ENCODE measurements around the gene TMCC3.

Gene TMCC3

GRCh38 chr12:94588346-94588745 lies 62.0 kb downstream of the TMCC3 start:
- Mint-ChIP-seq H3K9me3 (no peaks in the 10 kb centered on the region), H3K4me1 (peaks cover 66% of the 10 kb centered on the region), H3K36me3 (ENCODE audit: low read depth) (peaks cover 46% of the 10 kb centered on the region), H3K27me3 (ENCODE audit: low read depth, poor library complexity) (no peaks in the 10 kb centered on the region), H3K27ac (peak overlapping the region; percentile 64), H3K4me3 (no peak overlapping the region)
- DNase-seq, result no peak
- TF ChIP-seq, protein P1, sequence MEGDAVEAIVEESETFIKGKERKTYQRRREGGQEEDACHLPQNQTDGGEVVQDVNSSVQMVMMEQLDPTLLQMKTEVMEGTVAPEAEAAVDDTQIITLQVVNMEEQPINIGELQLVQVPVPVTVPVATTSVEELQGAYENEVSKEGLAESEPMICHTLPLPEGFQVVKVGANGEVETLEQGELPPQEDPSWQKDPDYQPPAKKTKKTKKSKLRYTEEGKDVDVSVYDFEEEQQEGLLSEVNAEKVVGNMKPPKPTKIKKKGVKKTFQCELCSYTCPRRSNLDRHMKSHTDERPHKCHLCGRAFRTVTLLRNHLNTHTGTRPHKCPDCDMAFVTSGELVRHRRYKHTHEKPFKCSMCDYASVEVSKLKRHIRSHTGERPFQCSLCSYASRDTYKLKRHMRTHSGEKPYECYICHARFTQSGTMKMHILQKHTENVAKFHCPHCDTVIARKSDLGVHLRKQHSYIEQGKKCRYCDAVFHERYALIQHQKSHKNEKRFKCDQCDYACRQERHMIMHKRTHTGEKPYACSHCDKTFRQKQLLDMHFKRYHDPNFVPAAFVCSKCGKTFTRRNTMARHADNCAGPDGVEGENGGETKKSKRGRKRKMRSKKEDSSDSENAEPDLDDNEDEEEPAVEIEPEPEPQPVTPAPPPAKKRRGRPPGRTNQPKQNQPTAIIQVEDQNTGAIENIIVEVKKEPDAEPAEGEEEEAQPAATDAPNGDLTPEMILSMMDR (IDR thresholded peaks at IDR 0.05), result no peak

DNA sequence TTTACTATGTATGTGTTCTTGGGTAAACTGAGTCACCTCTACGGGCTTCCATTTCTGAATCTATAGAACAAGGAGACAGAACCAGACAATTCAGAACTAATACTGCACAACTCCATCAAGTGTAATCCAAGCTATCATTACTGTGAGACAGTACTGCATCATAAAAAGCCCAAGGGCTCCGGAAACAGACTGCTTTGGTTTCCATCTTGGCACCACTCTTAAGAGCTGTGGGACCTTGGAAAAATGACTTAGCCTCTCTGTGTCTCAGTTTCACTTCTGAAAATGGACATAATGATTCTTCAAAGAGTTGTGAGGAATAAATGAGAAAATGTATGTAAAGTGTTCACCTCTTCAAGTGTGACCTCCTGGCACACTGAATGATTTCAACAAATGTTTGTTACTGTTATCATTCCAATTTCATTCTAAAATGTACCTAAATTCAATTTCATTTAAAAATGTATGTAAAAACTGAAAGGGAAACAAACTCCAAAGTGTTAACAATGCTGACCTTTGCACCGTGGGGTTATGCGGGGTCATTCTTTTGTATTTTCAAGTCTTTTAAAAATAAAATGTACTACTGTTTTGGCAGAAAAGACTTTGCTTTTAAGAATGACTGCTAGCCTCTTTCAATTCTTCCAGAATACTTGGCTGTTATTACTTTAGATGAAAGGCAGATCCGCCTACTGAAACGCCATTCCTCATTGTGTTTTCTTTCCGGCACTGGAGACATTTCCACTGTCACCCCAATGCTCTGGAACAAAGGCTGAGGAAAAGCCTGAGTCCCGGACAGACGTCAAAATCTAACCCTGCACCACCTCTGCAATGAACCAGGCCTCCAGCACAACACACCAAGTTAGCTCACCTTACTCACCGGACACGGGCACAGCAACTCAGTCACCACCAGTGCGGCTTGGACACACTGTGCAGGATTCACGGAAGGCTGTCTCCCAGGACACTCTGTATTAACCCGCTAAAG lies 62.8 kb downstream of the TMCC3 start:
- TF ChIP-seq, protein P1 (IDR thresholded peaks at IDR 0.05), result no peak
- peak overlapping the region; percentile 66 for H3K27ac Mint-ChIP-seq
- peaks cover 62% of the 10 kb centered on the region for H3K4me1 Mint-ChIP-seq

GRCh38 chr12:94586589-94587259 lies 63.6 kb downstream of the TMCC3 start:
- Mint-ChIP-seq H3K27ac (peak overlapping the region; percentile 89), H3K9me3 (no peaks in the 10 kb centered on the region), H3K36me3 (ENCODE audit: low read depth) (peaks cover 58% of the 10 kb centered on the region), H3K4me1 (peaks cover 60% of the 10 kb centered on the region), H3K27me3 (ENCODE audit: low read depth, poor library complexity) (peaks cover 2% of the 10 kb centered on the region), H3K4me3 (no peak overlapping the region)
- TF ChIP-seq, protein P1 (IDR thresholded peaks at IDR 0.05), result no peak
- no peak for DNase-seq

More for the DNA sequence above, 62.8 kb downstream of the TMCC3 start:
- no peaks in the 10 kb centered on the region for H3K9me3 Mint-ChIP-seq
- H3K36me3 Mint-ChIP-seq (ENCODE audit: low read depth), result peaks cover 50% of the 10 kb centered on the region
- DNase-seq, result no peak
- no peak overlapping the region for H3K4me3 Mint-ChIP-seq
- no peaks in the 10 kb centered on the region for H3K27me3 Mint-ChIP-seq (ENCODE audit: low read depth, poor library complexity)

DNA sequence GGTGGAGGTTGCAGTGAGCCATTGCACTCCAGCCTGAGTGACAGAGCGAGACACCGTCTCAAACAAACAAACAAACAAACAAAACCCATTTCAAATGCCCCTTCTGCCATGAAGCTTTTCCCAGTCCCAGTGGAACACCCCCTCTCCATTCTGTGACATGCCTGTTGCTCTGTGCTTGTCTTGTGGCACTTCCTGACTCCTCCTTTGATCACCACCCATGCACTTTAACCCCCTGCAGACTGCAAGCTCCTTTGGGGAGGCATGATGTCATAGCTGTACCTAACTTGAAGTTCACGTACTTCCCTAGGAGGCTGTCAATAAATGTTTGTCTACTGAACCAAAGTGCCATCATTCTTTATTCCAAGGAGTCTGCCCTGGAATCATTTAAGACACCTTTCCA lies 64.7 kb downstream of the TMCC3 start:
- Mint-ChIP-seq H3K9me3 (no peaks in the 10 kb centered on the region), H3K27me3 (ENCODE audit: low read depth, poor library complexity) (peaks cover 4% of the 10 kb centered on the region), H3K27ac (peak overlapping the region; percentile 97), H3K4me3 (no peak overlapping the region), H3K36me3 (ENCODE audit: low read depth) (peaks cover 64% of the 10 kb centered on the region), H3K4me1 (peaks cover 57% of the 10 kb centered on the region)
- TF ChIP-seq, protein P1 (IDR thresholded peaks at IDR 0.05), result no peak
- no peak for DNase-seq

DNA sequence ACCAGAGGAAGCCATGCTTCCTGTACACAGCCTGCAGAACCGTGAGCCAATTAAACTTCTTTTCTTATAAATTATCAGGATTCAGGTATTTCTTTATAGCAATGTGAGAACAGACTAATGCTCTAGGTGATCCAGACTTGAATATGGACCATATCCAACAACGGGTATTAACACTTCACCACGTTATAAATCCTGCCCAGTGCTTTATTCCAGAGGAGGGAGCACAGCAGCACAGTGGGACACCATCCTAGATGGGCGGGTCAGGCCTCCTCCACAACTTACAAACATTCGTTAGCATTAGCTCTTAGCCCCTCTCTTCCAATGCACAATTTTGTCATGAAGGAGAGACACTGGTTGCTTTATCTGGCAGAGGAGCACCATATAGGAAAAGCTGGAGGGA lies 66.0 kb downstream of the TMCC3 start:
- H3K27ac Mint-ChIP-seq, result peak overlapping the region; percentile 83
- TF ChIP-seq, protein P1 (IDR thresholded peaks at IDR 0.05), result no peak
- no peak for DNase-seq
- H3K4me3 Mint-ChIP-seq, result no peak overlapping the region
- H3K36me3 Mint-ChIP-seq (ENCODE audit: low read depth), result peaks cover 65% of the 10 kb centered on the region
- H3K4me1 Mint-ChIP-seq, result peaks cover 51% of the 10 kb centered on the region
- H3K27me3 Mint-ChIP-seq (ENCODE audit: low read depth, poor library complexity), result peaks cover 4% of the 10 kb centered on the region
- no peaks in the 10 kb centered on the region for H3K9me3 Mint-ChIP-seq

Measured in nephron progenitor cell (in vitro differentiated cells).